GM23338 (cell line): ENCODE data around the gene RPA1. TPM values are rescaled to one million over a fixed set of nuclear protein-coding genes. Genes with fewer than 3 reads are reported as not detected.

Experiments
- ATAC-seq: fragments of 200-7000 bp; cut with Tn5 transposase; 3 replicates; pipeline ENCODE4 v1.9.1; 2020
- DNase-seq: peaks from one replicate; pipeline ENCODE4 v3.0.0-alpha.2; 2015; ENCODE audit warnings: low spot score
- H2AFZ ChIP-seq: fragments of 200-600 bp; sonication (generic); 2 replicates; pipeline ENCODE4 v1.8.0; 2016; ENCODE audit warnings: antibody characterized with exemption, mild to moderate bottlenecking, moderate library complexity
- H3F3A ChIP-seq: fragments of 200-600 bp; sonication (generic); replicated peaks from 2 replicates; pipeline ENCODE4 v1.8.0; 2017; ENCODE audit warnings: antibody characterized with exemption, mixed run types, low read depth
- H3K27ac ChIP-seq: fragments of 200-600 bp; sonication (generic); 2 replicates; pipeline ENCODE4 v1.6.1; 2016; ENCODE audit warnings: low read depth
- H3K27me3 ChIP-seq: fragments of 200-600 bp; sonication (generic); 2 replicates; pipeline ENCODE4 v1.8.0; 2016; ENCODE audit warnings: mild to moderate bottlenecking, mixed run types, moderate library complexity; ENCODE audit not compliant: insufficient read depth
- H3K36me3 ChIP-seq: fragments of 200-600 bp; sonication (generic); 2 replicates; pipeline ENCODE4 v1.8.0; 2016; ENCODE audit warnings: mild to moderate bottlenecking; ENCODE audit not compliant: insufficient read depth
- H3K4me1 ChIP-seq: fragments of 200-600 bp; sonication (generic); 2 replicates; pipeline ENCODE4 v1.8.0; 2016; ENCODE audit warnings: mild to moderate bottlenecking, moderate library complexity; ENCODE audit not compliant: insufficient read depth
- H3K4me2 ChIP-seq: fragments of 200-600 bp; sonication (generic); 2 replicates; pipeline ENCODE4 v1.7.1; 2017; ENCODE audit warnings: mixed run types
- H3K4me3 ChIP-seq: fragments of 200-600 bp; sonication (generic); 2 replicates; pipeline ENCODE4 v1.6.1; 2016; ENCODE audit warnings: mixed run types
- H3K79me2 ChIP-seq: fragments of 200-600 bp; sonication (generic); replicated peaks from 2 replicates; pipeline ENCODE4 v1.8.0; 2017; ENCODE audit warnings: mild to moderate bottlenecking; ENCODE audit not compliant: insufficient read depth
- H3K9me2 ChIP-seq: fragments of 200-600 bp; sonication (generic); 2 replicates; pipeline ENCODE4 v1.8.0; 2017; ENCODE audit not compliant: insufficient read depth
- H4K20me1 ChIP-seq: fragments of 200-600 bp; sonication (generic); replicated peaks from 2 replicates; pipeline ENCODE4 v1.8.0; 2017; ENCODE audit warnings: mild to moderate bottlenecking; ENCODE audit not compliant: insufficient read depth
- H3K27ac Mint-ChIP-seq: 2 replicates; pipeline ENCODE4 v1.8.0; 2020; ENCODE audit warnings: inconsistent platforms, mild to moderate bottlenecking, moderate library complexity, mixed read lengths
- H3K27me3 Mint-ChIP-seq: 3 replicates; pipeline ENCODE4 v1.8.0; 2022; ENCODE audit warnings: low read depth, mild to moderate bottlenecking, moderate library complexity, mixed read lengths, inconsistent platforms; ENCODE audit not compliant: insufficient read depth, poor library complexity
- H3K36me3 Mint-ChIP-seq: 3 replicates; pipeline ENCODE4 v1.8.0; 2021; ENCODE audit warnings: low read depth, mild to moderate bottlenecking, inconsistent platforms, moderate library complexity, mixed read lengths
- H3K4me1 Mint-ChIP-seq: 3 replicates; pipeline ENCODE4 v1.8.0; 2020; ENCODE audit warnings: mild to moderate bottlenecking, inconsistent platforms, mixed read lengths
- H3K4me3 Mint-ChIP-seq: 3 replicates; pipeline ENCODE4 v1.8.0; 2021; ENCODE audit warnings: moderate library complexity, mild to moderate bottlenecking, inconsistent platforms, mixed read lengths
- H3K9me3 Mint-ChIP-seq: 3 replicates; pipeline ENCODE4 v1.8.0; 2020; ENCODE audit warnings: moderate library complexity, mild to moderate bottlenecking, inconsistent platforms, mixed read lengths
- CREB1 ChIP-seq: fragments of 250-450 bp; sonication (Bioruptor Pico); IDR thresholded peaks from 2 replicates; pipeline ENCODE4 v1.5.0; 2020; ENCODE audit warnings: low read depth, mild to moderate bottlenecking, moderate library complexity
- CTCF ChIP-seq, 2 experiments: fragments of 200-600 bp in 1 of 2; sonication (generic) in 1 of 2; conservative IDR thresholded peaks; 2 replicates each; pipeline versions ENCODE4 v1.5.1 to v1.6.1; 2016 to 2017; ENCODE audit warnings: antibody characterized with exemption in 2 of 2, low read depth in 2 of 2, mild to moderate bottlenecking in 2 of 2, moderate library complexity in 1 of 2
- ETS1 ChIP-seq: IDR thresholded peaks from 2 replicates; pipeline ENCODE4 v1.6.1; 2016; ENCODE audit warnings: antibody characterized with exemption
- EZH2 ChIP-seq: fragments of 200-600 bp; sonication (generic); IDR thresholded peaks from one replicate; pipeline ENCODE4 v1.8.0; 2017; ENCODE audit warnings: antibody characterized with exemption, mild to moderate bottlenecking, low read depth; ENCODE audit not compliant: unreplicated experiment
- EZH2phosphoT487 ChIP-seq: fragments of 200-600 bp; sonication (generic); IDR thresholded peaks from one replicate; pipeline ENCODE4 v1.8.1; 2018; ENCODE audit warnings: antibody characterized with exemption; ENCODE audit not compliant: unreplicated experiment
- JUNB ChIP-seq: IDR thresholded peaks from one replicate; pipeline ENCODE4 v1.6.1; 2016; ENCODE audit warnings: antibody characterized with exemption; ENCODE audit not compliant: unreplicated experiment
- NANOG ChIP-seq: IDR thresholded peaks from 2 replicates; pipeline ENCODE4 v1.6.1; 2016; ENCODE audit warnings: antibody characterized with exemption, borderline replicate concordance
- POLR2AphosphoS5 ChIP-seq: IDR thresholded peaks from 2 replicates; pipeline ENCODE4 v1.6.1; 2016; ENCODE audit warnings: antibody characterized with exemption, low read depth
- REST ChIP-seq: IDR thresholded peaks from one replicate; pipeline ENCODE4 v1.6.1; 2018; ENCODE audit warnings: antibody characterized with exemption; ENCODE audit not compliant: unreplicated experiment
- STAT1 ChIP-seq: IDR thresholded peaks from one replicate; pipeline ENCODE4 v1.6.1; 2016; ENCODE audit warnings: antibody characterized with exemption; ENCODE audit not compliant: unreplicated experiment
- ZNF114 ChIP-seq: fragments of 250-450 bp; sonication (Bioruptor Pico); IDR thresholded peaks from 2 replicates; pipeline ENCODE4 v1.5.0; 2020; ENCODE audit warnings: mild to moderate bottlenecking, moderate library complexity
- ZNF331 ChIP-seq: fragments of 250-450 bp; sonication (Bioruptor Pico); IDR thresholded peaks from 2 replicates; pipeline ENCODE4 v1.5.0; 2020; ENCODE audit warnings: low read depth, mild to moderate bottlenecking, moderate library complexity
- ZNF462 ChIP-seq: fragments of 250-450 bp; sonication (Bioruptor Pico); IDR thresholded peaks from 2 replicates; pipeline ENCODE4 v1.5.0; 2020; ENCODE audit warnings: mild to moderate bottlenecking, moderate library complexity
- polyA plus RNA-seq: library from polyadenylated mRNA; unstranded; fragments of >200 nt; fragmentation: Nextera tagmentation; extraction: Ambion mirVana; gene quantifications from 2 replicates; pipeline ENCODE4 v1.2.1, GENCODE V29; 2016
- total RNA-seq: library from RNA; depleted of rRNA; stranded (reverse); fragments of >200 nt; shearing (Covaris generic); gene quantifications from 2 replicates; pipeline ENCODE4 v1.2.3, GENCODE V29; 2014

RPA1 gene
- total and polyA plus RNA-seq, 2 experiments from 2014 or later = 33.7 to 52.1 TPM

- ATAC-seq = peak; percentile 14; the same call in 2 of the 3 replicates
- TF ChIP-seq EZH2phosphoT487 (no peak), POLR2AphosphoS5 (no peak), STAT1 (no peak), EZH2 (no peak), ZNF331 (CRISPR knock-in tag) (no peak), CREB1 (CRISPR knock-in tag) (no peak), CTCF (conservative IDR thresholded peaks at IDR 0.05; ENCODE audit: low read depth in 2 of 2) (no peak), ETS1 (no peak), NANOG (no peak), ZNF462 (CRISPR knock-in tag) (no peak), JUNB (no peak), REST (no peak), ZNF114 (CRISPR knock-in tag) (no peak)
These were observed 117.5 kb downstream of the RPA1 start for GRCh38 chr17:1947229-1947742.

More at GRCh38 chr17:1947229-1947742, 117.5 kb downstream of the RPA1 start:
- no peak overlapping the region for H3K4me3 ChIP-seq
- no peaks in the 10 kb centered on the region for H3K36me3 Mint-ChIP-seq
- peaks cover 8% of the 10 kb centered on the region for H3K4me1 Mint-ChIP-seq
- H3K79me2 ChIP-seq = no peaks in the 10 kb centered on the region
- H3K4me3 Mint-ChIP-seq = no peak overlapping the region
- no peak for DNase-seq
- H3K27me3 Mint-ChIP-seq = peaks cover 24% of the 10 kb centered on the region
- no peaks in the 10 kb centered on the region for H3K27me3 ChIP-seq
- no peaks in the 10 kb centered on the region for H3F3A ChIP-seq
- no peak overlapping the region; the same call in 1 of the 2 replicates for H2AFZ ChIP-seq
- H3K27ac ChIP-seq = no peak overlapping the region
- H3K36me3 ChIP-seq = no peaks in the 10 kb centered on the region
- H3K4me1 ChIP-seq = no peaks in the 10 kb centered on the region
- no peaks in the 10 kb centered on the region; the same call in 1 of the 3 replicates for H3K9me3 Mint-ChIP-seq
- no peak overlapping the region for H3K27ac Mint-ChIP-seq
- no peak overlapping the region for H3K4me2 ChIP-seq
- no peaks in the 10 kb centered on the region for H4K20me1 ChIP-seq
- no peaks in the 10 kb centered on the region for H3K9me2 ChIP-seq
